Endodermal cell (in vitro differentiated cells): Measurements from ENCODE around the gene ALOX5. TPM values are rescaled to one million over a fixed set of nuclear protein-coding genes. Genes with fewer than 3 reads are reported as not detected.

ENCODE experiments used
- DNase-seq: peaks from one replicate; pipeline ENCODE4 v3.0.0-alpha.2; 2017
- H3K27ac ChIP-seq: 2 replicates; pipeline ENCODE4 v1.5.1; 2013; ENCODE audit warnings: mild to moderate bottlenecking, low read depth, low read length, moderate library complexity
- H3K27me3 ChIP-seq: 2 replicates; pipeline ENCODE4 v1.6.1; 2013; ENCODE audit warnings: mild to moderate bottlenecking, low read length, moderate library complexity; ENCODE audit not compliant: insufficient read depth, control insufficient read depth, poor library complexity, severe bottlenecking
- H3K36me3 ChIP-seq: 2 replicates; pipeline ENCODE4 v1.7.0; 2013; ENCODE audit warnings: mild to moderate bottlenecking, low read length, moderate library complexity; ENCODE audit not compliant: control insufficient read depth, insufficient read depth
- H3K4me1 ChIP-seq: one replicate; pipeline ENCODE4 v1.7.0; 2013; ENCODE audit warnings: low read length; ENCODE audit not compliant: control insufficient read depth, insufficient read depth
- H3K4me3 ChIP-seq: 2 replicates; pipeline ENCODE4 v1.5.1; 2013; ENCODE audit warnings: mild to moderate bottlenecking, low read length, moderate library complexity
- H3K9ac ChIP-seq: 2 replicates; pipeline ENCODE4 v1.6.1; 2013; ENCODE audit warnings: mild to moderate bottlenecking, low read length, moderate library complexity; ENCODE audit not compliant: poor library complexity, severe bottlenecking; ENCODE audit errors: extremely low read depth
- H3K9me3 ChIP-seq: 2 replicates; pipeline ENCODE4 v1.6.1; 2013; ENCODE audit warnings: mild to moderate bottlenecking, low read length, moderate library complexity; ENCODE audit not compliant: control insufficient read depth
- H3K27ac Mint-ChIP-seq: 2 replicates; pipeline ENCODE4 v1.8.0; 2020; ENCODE audit warnings: mixed read lengths
- H3K27me3 Mint-ChIP-seq: 2 replicates; pipeline ENCODE4 v1.8.0; 2021; ENCODE audit warnings: mild to moderate bottlenecking, mixed read lengths; ENCODE audit not compliant: insufficient read depth
- H3K36me3 Mint-ChIP-seq: 2 replicates; pipeline ENCODE4 v1.8.0; 2020; ENCODE audit warnings: low read depth, mixed read lengths
- H3K4me1 Mint-ChIP-seq: 2 replicates; pipeline ENCODE4 v1.8.0; 2020; ENCODE audit warnings: mixed read lengths
- H3K4me3 Mint-ChIP-seq: 2 replicates; pipeline ENCODE4 v1.8.0; 2020; ENCODE audit warnings: mild to moderate bottlenecking, moderate library complexity, mixed read lengths
- H3K9me3 Mint-ChIP-seq: 2 replicates; pipeline ENCODE4 v1.8.0; 2020; ENCODE audit warnings: mild to moderate bottlenecking, mixed read lengths
- WGBS, 2 experiments: methylation state at CpG; one replicate each; pipeline versions ENCODE4 v1.1.5 to v1.1.7; 2013; ENCODE audit warnings: missing lambda C conversion rate in 2 of 2, mixed read lengths in 1 of 2; ENCODE audit not compliant: insufficient coverage in 1 of 2, insufficient read length in 1 of 2; 5-methylcytosine and 5-hydroxymethylcytosine counted together
- total RNA-seq, 2 donors: library from RNA; stranded (reverse); fragmentation: NEBNext Ultra II Directional in 1 of 2; extraction: Animal tissue kit (Norgen Biotek cat#: 25700) in 1 of 2; gene quantifications; 2 replicates in 1 of 2; 3 replicates in 1 of 2; pipeline ENCODE4 v1.2.1, GENCODE V29; 2021
- TF ChIP-seq, protein P1 (sequence below): fragments of 200-600 bp; sonication (generic); conservative IDR thresholded peaks from 2 replicates; pipeline ENCODE4 v1.5.0; 2021; ENCODE audit warnings: antibody characterized with exemption, mild to moderate bottlenecking

ALOX5 gene
- total RNA-seq, 2 donors from 2014 or later = 0.31 to 1.1 TPM

DNA sequence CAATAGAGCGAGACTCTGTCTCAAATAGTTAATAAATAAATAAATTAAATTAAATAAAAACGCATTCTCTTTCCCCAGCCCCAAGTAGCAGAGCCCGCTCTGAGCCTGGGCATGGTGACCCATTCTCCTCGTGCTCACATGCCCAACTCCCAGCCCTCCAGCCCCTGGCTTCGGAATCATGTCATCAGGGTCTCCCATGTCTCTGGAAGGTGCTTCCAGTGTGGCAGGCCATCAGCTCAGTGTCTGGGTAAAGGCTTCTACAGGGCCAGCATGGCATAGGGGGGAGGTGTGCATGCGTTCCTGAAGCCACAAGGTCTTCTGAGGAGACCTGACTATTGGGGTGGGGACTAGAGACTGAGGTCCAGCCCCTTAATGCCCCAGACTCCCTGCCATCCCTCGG lies 72.8 kb downstream of the ALOX5 start:
- no peaks in the 10 kb centered on the region for H3K27me3 Mint-ChIP-seq
- no peak for DNase-seq
- TF ChIP-seq, protein P1, sequence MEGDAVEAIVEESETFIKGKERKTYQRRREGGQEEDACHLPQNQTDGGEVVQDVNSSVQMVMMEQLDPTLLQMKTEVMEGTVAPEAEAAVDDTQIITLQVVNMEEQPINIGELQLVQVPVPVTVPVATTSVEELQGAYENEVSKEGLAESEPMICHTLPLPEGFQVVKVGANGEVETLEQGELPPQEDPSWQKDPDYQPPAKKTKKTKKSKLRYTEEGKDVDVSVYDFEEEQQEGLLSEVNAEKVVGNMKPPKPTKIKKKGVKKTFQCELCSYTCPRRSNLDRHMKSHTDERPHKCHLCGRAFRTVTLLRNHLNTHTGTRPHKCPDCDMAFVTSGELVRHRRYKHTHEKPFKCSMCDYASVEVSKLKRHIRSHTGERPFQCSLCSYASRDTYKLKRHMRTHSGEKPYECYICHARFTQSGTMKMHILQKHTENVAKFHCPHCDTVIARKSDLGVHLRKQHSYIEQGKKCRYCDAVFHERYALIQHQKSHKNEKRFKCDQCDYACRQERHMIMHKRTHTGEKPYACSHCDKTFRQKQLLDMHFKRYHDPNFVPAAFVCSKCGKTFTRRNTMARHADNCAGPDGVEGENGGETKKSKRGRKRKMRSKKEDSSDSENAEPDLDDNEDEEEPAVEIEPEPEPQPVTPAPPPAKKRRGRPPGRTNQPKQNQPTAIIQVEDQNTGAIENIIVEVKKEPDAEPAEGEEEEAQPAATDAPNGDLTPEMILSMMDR = no peak
- H3K36me3 Mint-ChIP-seq = no peaks in the 10 kb centered on the region
- H3K4me1 Mint-ChIP-seq = peaks cover 2% of the 10 kb centered on the region
- WGBS, 2 experiments = 87 to 91% methylated on average over 3 to 6 of the region's 7 CpGs
- H3K36me3 ChIP-seq = no peaks in the 10 kb centered on the region
- H3K27me3 ChIP-seq = no peaks in the 10 kb centered on the region
- no peak overlapping the region for H3K27ac Mint-ChIP-seq
- H3K4me3 Mint-ChIP-seq = no peak overlapping the region
- no peak overlapping the region for H3K4me3 ChIP-seq
- no peaks in the 10 kb centered on the region for H3K9me3 ChIP-seq
- no peaks in the 10 kb centered on the region for H3K4me1 ChIP-seq
- H3K9ac ChIP-seq = no peak overlapping the region
- no peaks in the 10 kb centered on the region for H3K9me3 Mint-ChIP-seq
- H3K27ac ChIP-seq = no peak overlapping the region

DNA sequence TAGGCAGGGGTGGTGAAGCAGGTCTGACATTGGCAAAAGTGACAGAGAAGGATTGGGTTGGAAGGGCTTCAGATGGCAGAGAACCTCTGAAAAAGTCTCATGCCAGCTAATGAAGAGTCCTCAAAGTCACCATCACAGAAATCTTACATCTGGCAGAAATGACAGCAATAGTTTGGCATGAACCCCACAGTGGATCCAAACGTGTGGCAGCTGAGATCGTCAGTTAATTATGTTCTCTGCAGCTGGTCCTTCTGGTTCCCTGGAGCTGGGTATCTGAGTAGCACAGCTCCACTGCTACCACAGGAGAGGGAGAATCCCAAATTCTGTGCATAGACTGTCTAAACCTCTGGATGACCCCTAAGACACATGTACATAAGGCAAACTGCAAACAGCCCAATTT lies 73.4 kb downstream of the ALOX5 start:
- Histone ChIP-seq H3K36me3 (no peaks in the 10 kb centered on the region), H3K9me3 (no peaks in the 10 kb centered on the region), H3K27me3 (no peaks in the 10 kb centered on the region), H3K9ac (no peak overlapping the region), H3K27ac (no peak overlapping the region), H3K4me3 (no peak overlapping the region), H3K4me1 (no peaks in the 10 kb centered on the region)
- H3K9me3 Mint-ChIP-seq = no peaks in the 10 kb centered on the region
- H3K27ac Mint-ChIP-seq = no peak overlapping the region
- peaks cover 2% of the 10 kb centered on the region for H3K4me1 Mint-ChIP-seq
- H3K27me3 Mint-ChIP-seq = no peaks in the 10 kb centered on the region
- DNase-seq = no peak
- H3K4me3 Mint-ChIP-seq = no peak overlapping the region
- no peaks in the 10 kb centered on the region for H3K36me3 Mint-ChIP-seq
- TF ChIP-seq, protein P1 = no peak
- WGBS, 2 experiments = 70 to 87% methylated on average over 2 of the region's 2 CpGs

DNA sequence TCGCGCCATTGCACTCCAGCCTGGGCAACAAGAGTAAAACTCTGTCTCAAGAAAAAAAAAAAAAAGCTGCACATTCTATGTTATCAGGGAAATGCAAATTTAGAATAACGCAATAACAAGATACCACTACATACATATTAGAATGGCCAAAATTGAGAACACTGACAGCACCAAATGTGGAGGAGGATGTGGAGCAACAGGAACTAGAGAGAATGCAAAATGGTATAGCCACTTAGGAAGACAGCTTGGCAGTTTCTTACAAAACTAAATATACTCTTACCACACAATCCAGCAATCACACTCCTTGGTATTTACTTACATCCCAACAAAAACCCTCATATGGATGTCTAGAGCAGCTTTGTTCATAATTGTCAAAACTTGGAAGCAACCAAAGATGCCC lies 76.8 kb downstream of the ALOX5 start:
- TF ChIP-seq, protein P1 = no peak
- peaks cover 9% of the 10 kb centered on the region for H3K4me1 Mint-ChIP-seq
- H3K27ac Mint-ChIP-seq = no peak overlapping the region
- Histone ChIP-seq H3K9ac (no peak overlapping the region), H3K27me3 (no peaks in the 10 kb centered on the region), H3K4me1 (no peaks in the 10 kb centered on the region), H3K27ac (no peak overlapping the region), H3K36me3 (no peaks in the 10 kb centered on the region), H3K4me3 (no peak overlapping the region), H3K9me3 (no peaks in the 10 kb centered on the region)
- WGBS, 2 experiments = 97% methylated on average over 3 of the region's 3 CpGs; no CpG with 5 or more reads in 1 of the 2 experiments
- H3K9me3 Mint-ChIP-seq = no peaks in the 10 kb centered on the region
- no peak for DNase-seq
- H3K27me3 Mint-ChIP-seq = no peaks in the 10 kb centered on the region
- H3K4me3 Mint-ChIP-seq = no peak overlapping the region
- H3K36me3 Mint-ChIP-seq = no peaks in the 10 kb centered on the region
